Activated CD4-positive, alpha-beta memory T cell treated with anti-CD3 and anti-CD28 coated beads, Interleukin-2, amount 10 ng/mL, durations not matched to agents 7 days and 5 days (primary cell): ENCODE measurements around the gene MPG. TPM values are rescaled to one million over a fixed set of nuclear protein-coding genes. Genes with fewer than 3 reads are reported as not detected.

Source experiments
- CTCF ChIA-PET: fragments of 350-600 bp; sonication (Branson Sonifier 250); formaldehyde crosslinking; loops from one replicate; lab custom pipeline; 2021; ENCODE audit warnings: antibody characterized with exemption, inconsistent platforms; lab: Charles Lee
- POLR2A ChIA-PET: fragments of 350-600 bp; sonication (Branson Sonifier 250); formaldehyde crosslinking; loops from one replicate; lab custom pipeline; 2021; ENCODE audit warnings: antibody characterized with exemption; lab: Charles Lee
- DNase-seq: peaks from one replicate; pipeline ENCODE4 v3.0.0-alpha.2; 2020
- H3K27ac Mint-ChIP-seq: one replicate; pipeline ENCODE4 v1.8.0; 2021; ENCODE audit warnings: mild to moderate bottlenecking, mixed read lengths
- H3K27me3 Mint-ChIP-seq: one replicate; pipeline ENCODE4 v1.8.0; 2021; ENCODE audit warnings: mixed read lengths
- H3K36me3 Mint-ChIP-seq: one replicate; pipeline ENCODE4 v1.8.0; 2021; ENCODE audit warnings: low read depth, mixed read lengths
- H3K4me1 Mint-ChIP-seq: one replicate; pipeline ENCODE4 v1.8.0; 2021; ENCODE audit warnings: mixed read lengths
- H3K4me3 Mint-ChIP-seq: one replicate; pipeline ENCODE4 v1.8.0; 2021; ENCODE audit warnings: mild to moderate bottlenecking, mixed read lengths
- H3K9me3 Mint-ChIP-seq: one replicate; pipeline ENCODE4 v1.8.0; 2021; ENCODE audit warnings: mixed read lengths
- total RNA-seq, 2 experiments: library from RNA; stranded (reverse); gene quantifications; one replicate each; pipeline ENCODE4 v1.2.3, GENCODE V29; 2021

The MPG gene
- total RNA-seq, 2 experiments from 2014 or later: 59.9 to 64.3 TPM

GRCh38 chr16:71540-72401 lies 6.3 kb upstream of the MPG start:
- ChIA-PET CTCF (no interaction called here), POLR2A (interaction anchor here (1.1 kb wide), 1 partner anchor 16 kb away, joined by 3 read pairs; no protein-coding TSS in a partner anchor)
- H3K27ac Mint-ChIP-seq: no peak overlapping the region
- no peak overlapping the region for H3K4me3 Mint-ChIP-seq
- DNase-seq: no peak
- no peaks in the 10 kb centered on the region for H3K36me3 Mint-ChIP-seq
- H3K4me1 Mint-ChIP-seq: peaks cover 15% of the 10 kb centered on the region
- peaks cover 41% of the 10 kb centered on the region for H3K27me3 Mint-ChIP-seq
- no peaks in the 10 kb centered on the region for H3K9me3 Mint-ChIP-seq

- peaks cover 41% of the 10 kb centered on the region for H3K27me3 Mint-ChIP-seq
- no peaks in the 10 kb centered on the region for H3K9me3 Mint-ChIP-seq
- H3K27ac Mint-ChIP-seq: no peak within 1 kb of the TSS
- no peaks in the 10 kb centered on the region for H3K36me3 Mint-ChIP-seq
- ChIA-PET POLR2A (no interaction called here), CTCF (interaction anchor here (0.8 to 1.4 kb wide), 2 partner anchors 21 to 34 kb away, joined by 4 read pairs; no protein-coding TSS in a partner anchor)
- H3K4me1 Mint-ChIP-seq: peaks cover 22% of the 10 kb centered on the region
- no peak for DNase-seq
- H3K4me3 Mint-ChIP-seq: peak within 1 kb of the TSS; percentile 46
Measured at GRCh38 chr16:72561-73548, 5.2 kb upstream of the MPG start, which contains the start of gene RHBDF1. RHBDF1 (minus strand) TSS chr16:72631; CDS start chr16:65015, 7,616 bp downstream.

- ChIA-PET CTCF (interaction anchor here (1.0 to 1.4 kb wide), 3 partner anchors 9 to 33 kb away, joined by 4 to 6 read pairs (median 4); no protein-coding TSS in a partner anchor), POLR2A (interaction anchor here (1.3 kb wide), 1 partner anchor 21 kb away, joined by 5 read pairs; the partner anchor contains the start of genes POLR3K and SNRNP25)
- Mint-ChIP-seq H3K27me3 (peaks cover 41% of the 10 kb centered on the region), H3K9me3 (no peaks in the 10 kb centered on the region), H3K4me1 (peaks cover 29% of the 10 kb centered on the region), H3K27ac (no peak overlapping the region), H3K4me3 (no peak overlapping the region), H3K36me3 (no peaks in the 10 kb centered on the region)
- DNase-seq: no peak
Measured at GRCh38 chr16:74051-74746, 3.8 kb upstream of the MPG start.

GRCh38 chr16:74747-75334 lies 3.2 kb upstream of the MPG start:
- no peak for DNase-seq
- POLR2A ChIA-PET: interaction anchor here (1.3 kb wide), 1 partner anchor 21 kb away, joined by 5 read pairs; the partner anchor contains the start of genes POLR3K and SNRNP25
- CTCF ChIA-PET: interaction anchor here (0.9 to 3.0 kb wide), 5 partner anchors 9 to 22 kb away, joined by 4 to 15 read pairs (median 6); no protein-coding TSS in a partner anchor
- Mint-ChIP-seq H3K27ac (no peak overlapping the region), H3K4me3 (no peak overlapping the region), H3K36me3 (peaks cover 6% of the 10 kb centered on the region), H3K27me3 (peaks cover 35% of the 10 kb centered on the region), H3K4me1 (peaks cover 35% of the 10 kb centered on the region), H3K9me3 (no peaks in the 10 kb centered on the region)

GRCh38 chr16:75580-76501 lies 2.2 kb upstream of the MPG start:
- peaks cover 9% of the 10 kb centered on the region for H3K36me3 Mint-ChIP-seq
- peaks cover 27% of the 10 kb centered on the region for H3K27me3 Mint-ChIP-seq
- no peak for DNase-seq
- no peaks in the 10 kb centered on the region for H3K9me3 Mint-ChIP-seq
- ChIA-PET POLR2A (interaction anchor here (3.2 kb wide), 1 partner anchor 22 kb away, joined by 18 read pairs; the partner anchor contains the start of genes POLR3K and SNRNP25), CTCF (interaction anchor here (0.9 to 3.0 kb wide), 4 partner anchors 10 to 22 kb away, joined by 3 to 15 read pairs (median 6); partner anchors contain the start of genes POLR3K and SNRNP25)
- H3K27ac Mint-ChIP-seq: no peak overlapping the region
- peak overlapping the region; percentile 71 for H3K4me3 Mint-ChIP-seq
- peaks cover 36% of the 10 kb centered on the region for H3K4me1 Mint-ChIP-seq

- ChIA-PET POLR2A (interaction anchor here (0.9 to 3.2 kb wide), 8 partner anchors 8 to 152 kb away, joined by 3 to 18 read pairs (median 4); partner anchors contain the start of genes LUC7L, POLR3K and SNRNP25), CTCF (interaction anchor here (0.7 to 3.0 kb wide), 5 partner anchors 11 to 30 kb away, joined by 3 to 15 read pairs (median 4); partner anchors contain the start of genes POLR3K and SNRNP25)
- Mint-ChIP-seq H3K27me3 (peaks cover 22% of the 10 kb centered on the region), H3K9me3 (no peaks in the 10 kb centered on the region), H3K4me1 (peaks cover 35% of the 10 kb centered on the region), H3K4me3 (peak overlapping the region; percentile 71), H3K36me3 (peaks cover 9% of the 10 kb centered on the region), H3K27ac (peak overlapping the region; percentile 47)
- DNase-seq: peak; percentile 26
Measured at GRCh38 chr16:76535-77272, 1.3 kb upstream of the MPG start.

- Mint-ChIP-seq H3K4me3 (peak overlapping the region; percentile 71), H3K9me3 (no peaks in the 10 kb centered on the region), H3K4me1 (peaks cover 35% of the 10 kb centered on the region), H3K27ac (peak overlapping the region; percentile 67), H3K27me3 (peaks cover 21% of the 10 kb centered on the region), H3K36me3 (peaks cover 9% of the 10 kb centered on the region)
- CTCF ChIA-PET: interaction anchor here (0.7 to 3.0 kb wide), 5 partner anchors 11 to 29 kb away, joined by 3 to 15 read pairs (median 4); partner anchors contain the start of genes POLR3K and SNRNP25
- POLR2A ChIA-PET: interaction anchor here (0.9 to 3.2 kb wide), 8 partner anchors 8 to 152 kb away, joined by 3 to 18 read pairs (median 4); partner anchors contain the start of genes LUC7L, POLR3K and SNRNP25
- peak; percentile 45 for DNase-seq
Measured at GRCh38 chr16:77273-77806, 685 bp upstream of the MPG start.

- DNase-seq: peak; percentile 28
- peaks cover 11% of the 10 kb centered on the region for H3K27me3 Mint-ChIP-seq
Measured at GRCh38 chr16:78444-79150, 572 bp downstream of the MPG start.

More at GRCh38 chr16:78444-79150, 572 bp downstream of the MPG start:
- H3K4me1 Mint-ChIP-seq: peaks cover 34% of the 10 kb centered on the region
- H3K9me3 Mint-ChIP-seq: no peaks in the 10 kb centered on the region
- peaks cover 9% of the 10 kb centered on the region for H3K36me3 Mint-ChIP-seq
- peak overlapping the region; percentile 82 for H3K27ac Mint-ChIP-seq
- peak overlapping the region; percentile 84 for H3K4me3 Mint-ChIP-seq
- ChIA-PET CTCF (interaction anchor here (1.1 to 1.4 kb wide), 2 partner anchors 18 to 28 kb away, joined by 3 to 7 read pairs; no protein-coding TSS in a partner anchor), POLR2A (interaction anchor here (1.1 to 3.2 kb wide), 4 partner anchors 10 to 25 kb away, joined by 3 to 18 read pairs (median 10); partner anchors contain the start of genes POLR3K and SNRNP25)
